Colonic mucosa (tissue), 4 donors: Measurements from ENCODE around the gene BCAS3. TPM values are rescaled to one million over a fixed set of nuclear protein-coding genes. Genes with fewer than 3 reads are reported as not detected.

Source experiments
- DNase-seq: peaks from one replicate; pipeline ENCODE4 v3.0.0-alpha.2; 2020
- H3K27ac ChIP-seq: fragments of 200-600 bp; one replicate; pipeline ENCODE4 v1.8.0; 2021
- H3K27me3 ChIP-seq: fragments of 200-600 bp; one replicate; pipeline ENCODE4 v1.8.0; 2021
- H3K36me3 ChIP-seq: fragments of 200-600 bp; one replicate; pipeline ENCODE4 v1.8.0; 2021
- H3K4me1 ChIP-seq: fragments of 200-600 bp; one replicate; pipeline ENCODE4 v1.8.0; 2021; ENCODE audit warnings: mild to moderate bottlenecking
- H3K4me3 ChIP-seq: fragments of 200-600 bp; one replicate; pipeline ENCODE4 v1.8.0; 2021
- H3K9ac ChIP-seq, 2 donors: one replicate each; pipeline ENCODE4 v1.7.0; 2013; ENCODE audit warnings: control low read depth in 2 of 2, low read depth in 2 of 2, low read length in 2 of 2
- H3K9me3 ChIP-seq: fragments of 200-600 bp; one replicate; pipeline ENCODE4 v1.8.0; 2021
- CTCF ChIP-seq: fragments of 200-600 bp; IDR thresholded peaks from one replicate; pipeline ENCODE4 v1.8.0; 2022; ENCODE audit warnings: antibody characterized with exemption, mild to moderate bottlenecking
- intact Hi-C: fragments of 100-400 bp; cut with DNase I; formaldehyde crosslinking; loops from one replicate; pipeline ENCODE4 v1.14.1; 2022
- total RNA-seq, 2 donors: library from RNA; stranded (reverse); fragmentation: NEBNext Ultra II Directional in 1 of 2; extraction: Animal tissue kit (Norgen Biotek cat#: 25700) in 1 of 2; gene quantifications; one replicate each; pipeline ENCODE4 v1.2.1, GENCODE V29; 2021
- donor health status: healthy.
- donor health status: DM: no; HTN: no; CAD: no.
- donor health status: DM: no; HTN: no; CAD: no.

Gene BCAS3
- total RNA-seq, 2 donors from 2014 or later: 11.0 to 17.8 TPM

GRCh38 chr17:61383689-61384201, 706.1 kb downstream of the BCAS3 start:
- intact Hi-C loops: no loop called here
- no peak for DNase-seq
- no peak for TF ChIP-seq CTCF

GRCh38 chr17:61384354-61384691, 706.7 kb downstream of the BCAS3 start:
- H3K4me1 ChIP-seq: no peaks in the 10 kb centered on the region
- H3K9ac ChIP-seq: no peak overlapping the region
- H3K27ac ChIP-seq: no peak overlapping the region
- H3K4me3 ChIP-seq: no peak overlapping the region
- H3K27me3 ChIP-seq: no peaks in the 10 kb centered on the region
- no peak for DNase-seq
- TF ChIP-seq CTCF: no peak
- no peaks in the 10 kb centered on the region for H3K9me3 ChIP-seq
- intact Hi-C loops: no loop called here
- H3K36me3 ChIP-seq: no peaks in the 10 kb centered on the region

More at GRCh38 chr17:61383689-61384201, 706.1 kb downstream of the BCAS3 start:
- Histone ChIP-seq H3K4me3 (no peak overlapping the region), H3K9me3 (no peaks in the 10 kb centered on the region), H3K9ac (no peak overlapping the region), H3K27ac (no peak overlapping the region), H3K27me3 (no peaks in the 10 kb centered on the region), H3K36me3 (no peaks in the 10 kb centered on the region), H3K4me1 (no peaks in the 10 kb centered on the region)

GRCh38 chr17:61384692-61385576, 707.3 kb downstream of the BCAS3 start:
- intact Hi-C loops: no loop called here
- H3K27me3 ChIP-seq: no peaks in the 10 kb centered on the region
- no peak overlapping the region for H3K9ac ChIP-seq
- DNase-seq: no peak
- H3K4me1 ChIP-seq: no peaks in the 10 kb centered on the region
- no peaks in the 10 kb centered on the region for H3K36me3 ChIP-seq
- H3K9me3 ChIP-seq: no peaks in the 10 kb centered on the region
- TF ChIP-seq CTCF: no peak
- no peak overlapping the region for H3K4me3 ChIP-seq
- H3K27ac ChIP-seq: no peak overlapping the region

- no peak for TF ChIP-seq CTCF
Observed at GRCh38 chr17:61385577-61386236, 708.1 kb downstream of the BCAS3 start.

GRCh38 chr17:61386251-61386650, 708.6 kb downstream of the BCAS3 start:
- DNase-seq: no peak
- Histone ChIP-seq H3K4me1 (no peaks in the 10 kb centered on the region), H3K9ac (no peak overlapping the region), H3K27me3 (no peaks in the 10 kb centered on the region), H3K4me3 (no peak overlapping the region), H3K36me3 (no peaks in the 10 kb centered on the region), H3K27ac (no peak overlapping the region), H3K9me3 (no peaks in the 10 kb centered on the region)
- intact Hi-C loops: no loop called here
- no peak for TF ChIP-seq CTCF

More at GRCh38 chr17:61385577-61386236, 708.1 kb downstream of the BCAS3 start:
- Histone ChIP-seq H3K36me3 (no peaks in the 10 kb centered on the region), H3K4me3 (no peak overlapping the region), H3K4me1 (no peaks in the 10 kb centered on the region), H3K9ac (no peak overlapping the region), H3K27ac (no peak overlapping the region), H3K27me3 (no peaks in the 10 kb centered on the region), H3K9me3 (no peaks in the 10 kb centered on the region)
- no peak for DNase-seq
- intact Hi-C loops: no loop called here
